Testis (tissue), 3 donors: ENCODE data around the gene BACE2. TPM values are rescaled to one million over a fixed set of nuclear protein-coding genes. Genes with fewer than 3 reads are reported as not detected.

ENCODE experiments used
- DNase-seq: peaks from one replicate; pipeline ENCODE4 v3.0.0-alpha.2; 2019
- H3K27ac ChIP-seq, 2 donors: fragments of 200-600 bp; sonication (generic); one replicate each; pipeline ENCODE4 v1.5.1; 2019
- H3K27me3 ChIP-seq: fragments of 200-600 bp; sonication (generic); one replicate; pipeline ENCODE4 v1.5.1; 2019
- H3K36me3 ChIP-seq: fragments of 200-600 bp; sonication (generic); one replicate; pipeline ENCODE4 v1.5.1; 2017; ENCODE audit warnings: low read depth; ENCODE audit errors: missing control alignments
- H3K4me1 ChIP-seq: fragments of 200-600 bp; sonication (generic); one replicate; pipeline ENCODE4 v1.5.1; 2019
- H3K4me3 ChIP-seq, 2 donors: fragments of 200-600 bp; sonication (generic); one replicate each; pipeline ENCODE4 v1.5.1; 2017 to 2019
- H3K9me3 ChIP-seq: fragments of 200-600 bp; sonication (generic); one replicate; pipeline ENCODE4 v1.5.1; 2017
- POLR2A ChIP-seq: fragments of 450-650 bp; IDR thresholded peaks from one replicate; pipeline ENCODE4 v1.6.1; 2017; ENCODE audit warnings: antibody characterized with exemption, mild to moderate bottlenecking, moderate library complexity
- WGBS, 2 donors: methylation state at CpG; one replicate each; pipeline ENCODE4 v1.1.5; 2018; 5-methylcytosine and 5-hydroxymethylcytosine counted together
- intact Hi-C: fragments of 100-400 bp; cut with DNase I; formaldehyde crosslinking; loops from one replicate; pipeline ENCODE4 v1.15.1; 2023; ENCODE audit warnings: low total_unique reads
- polyA plus RNA-seq: library from polyadenylated mRNA; stranded (reverse); fragments of 350-450 nt; fragmentation: Illumina TruSeq; extraction: RNeasy Lipid Tissue Mini Kit (QIAGEN cat#74804); gene quantifications from one replicate; pipeline ENCODE4 v1.2.3, GENCODE V29; 2014; ENCODE audit warnings: low read depth, low replicate concordance; ENCODE audit not compliant: insufficient read depth
- total RNA-seq, 2 donors: library from RNA; depleted of rRNA; stranded (reverse); fragments of >200 nt; gene quantifications; one replicate each; pipeline ENCODE4 v1.2.3, GENCODE V29; 2016
- TF ChIP-seq, protein P1 (sequence below), 3 experiments: fragments of 450-650 bp in 2 of 3; fragments of 200-600 bp in 1 of 3; sonication (generic) in 1 of 3; IDR thresholded peaks; one replicate each; pipeline ENCODE4 v1.5.1; 2016 to 2019; ENCODE audit warnings: antibody characterized with exemption in 3 of 3, mild to moderate bottlenecking in 2 of 3, moderate library complexity in 1 of 3

The BACE2 gene
- total and polyA plus RNA-seq, 3 donors from 2014 or later: 17.4 to 28.6 (median 21.8) TPM

DNA sequence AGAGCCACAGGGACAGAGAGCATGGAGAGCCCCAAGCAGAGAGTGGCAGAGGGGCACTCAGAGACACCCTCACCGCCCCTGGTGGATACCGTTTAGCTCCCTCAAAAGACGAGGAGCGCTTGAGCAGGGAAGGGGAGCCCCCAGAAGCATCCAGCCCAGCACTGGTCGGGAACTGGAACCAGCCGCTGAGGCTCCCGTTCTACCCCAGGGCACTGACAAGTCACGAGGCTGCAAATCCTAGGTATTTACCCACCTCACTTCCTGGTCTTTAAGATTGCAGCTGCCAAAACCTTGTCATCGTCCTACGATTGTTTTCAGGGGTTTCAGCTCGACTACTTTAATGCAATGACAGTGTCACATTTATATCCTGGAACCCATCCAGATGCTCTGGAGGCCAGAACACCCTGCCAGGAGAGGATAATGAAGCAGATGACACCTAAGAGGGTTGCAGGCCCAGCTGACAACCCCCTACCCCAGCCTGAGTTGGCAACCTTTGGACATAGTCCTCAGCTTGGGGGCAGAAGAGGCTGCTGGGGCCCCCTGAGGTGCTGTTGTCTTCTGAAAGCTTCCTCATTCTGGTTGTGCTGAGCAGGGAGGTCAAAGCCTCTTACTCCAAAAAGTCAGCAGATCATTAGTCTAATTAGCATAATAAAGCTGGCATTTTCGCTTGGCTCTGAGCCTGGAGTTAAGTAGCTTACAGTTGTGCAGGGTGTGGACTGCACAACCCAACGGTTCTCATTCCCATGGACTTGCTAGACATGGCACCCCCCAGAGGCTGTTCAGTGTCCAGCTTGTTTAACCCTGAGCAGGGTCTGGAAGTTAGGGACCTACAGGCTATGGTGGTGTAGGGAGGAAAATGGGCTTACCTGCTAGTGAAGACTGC is 20.6 kb upstream of the BACE2 start:
- Histone ChIP-seq H3K27ac (no peak overlapping the region), H3K9me3 (no peaks in the 10 kb centered on the region), H3K36me3 (no peaks in the 10 kb centered on the region), H3K27me3 (no peaks in the 10 kb centered on the region), H3K4me1 (peaks cover 3% of the 10 kb centered on the region), H3K4me3 (no peak overlapping the region)
- DNase-seq: no peak
- TF ChIP-seq, protein P1, sequence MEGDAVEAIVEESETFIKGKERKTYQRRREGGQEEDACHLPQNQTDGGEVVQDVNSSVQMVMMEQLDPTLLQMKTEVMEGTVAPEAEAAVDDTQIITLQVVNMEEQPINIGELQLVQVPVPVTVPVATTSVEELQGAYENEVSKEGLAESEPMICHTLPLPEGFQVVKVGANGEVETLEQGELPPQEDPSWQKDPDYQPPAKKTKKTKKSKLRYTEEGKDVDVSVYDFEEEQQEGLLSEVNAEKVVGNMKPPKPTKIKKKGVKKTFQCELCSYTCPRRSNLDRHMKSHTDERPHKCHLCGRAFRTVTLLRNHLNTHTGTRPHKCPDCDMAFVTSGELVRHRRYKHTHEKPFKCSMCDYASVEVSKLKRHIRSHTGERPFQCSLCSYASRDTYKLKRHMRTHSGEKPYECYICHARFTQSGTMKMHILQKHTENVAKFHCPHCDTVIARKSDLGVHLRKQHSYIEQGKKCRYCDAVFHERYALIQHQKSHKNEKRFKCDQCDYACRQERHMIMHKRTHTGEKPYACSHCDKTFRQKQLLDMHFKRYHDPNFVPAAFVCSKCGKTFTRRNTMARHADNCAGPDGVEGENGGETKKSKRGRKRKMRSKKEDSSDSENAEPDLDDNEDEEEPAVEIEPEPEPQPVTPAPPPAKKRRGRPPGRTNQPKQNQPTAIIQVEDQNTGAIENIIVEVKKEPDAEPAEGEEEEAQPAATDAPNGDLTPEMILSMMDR (IDR thresholded peaks at IDR 0.05): no peak
- no peak for TF ChIP-seq POLR2A
- WGBS, 2 donors: 81 to 84% methylated on average over 13 of the region's 13 CpGs
- intact Hi-C loops: no loop called here

- H3K27ac ChIP-seq: no peak overlapping the region
- H3K27me3 ChIP-seq: no peaks in the 10 kb centered on the region
- H3K4me3 ChIP-seq: no peak overlapping the region
- H3K9me3 ChIP-seq: no peaks in the 10 kb centered on the region
- WGBS, 2 donors: 81 to 90% methylated on average over 6 of the region's 6 CpGs
- TF ChIP-seq POLR2A: no peak
- TF ChIP-seq, protein P1 (IDR thresholded peaks at IDR 0.05): no peak
- intact Hi-C loops: no loop called here
- no peaks in the 10 kb centered on the region for H3K36me3 ChIP-seq
- DNase-seq: no peak
- no peaks in the 10 kb centered on the region for H3K4me1 ChIP-seq
Observed at GRCh38 chr21:41147979-41148355, 20.0 kb upstream of the BACE2 start.

GRCh38 chr21:41148798-41149197 is 19.2 kb upstream of the BACE2 start:
- Histone ChIP-seq H3K4me1 (no peaks in the 10 kb centered on the region), H3K27me3 (no peaks in the 10 kb centered on the region), H3K9me3 (no peaks in the 10 kb centered on the region), H3K36me3 (no peaks in the 10 kb centered on the region), H3K4me3 (no peak overlapping the region), H3K27ac (no peak overlapping the region)
- WGBS, 2 donors: 89 to 92% methylated on average over 11 of the region's 11 CpGs
- no peak for TF ChIP-seq POLR2A
- TF ChIP-seq, protein P1 (IDR thresholded peaks at IDR 0.05): no peak
- intact Hi-C loops: no loop called here
- no peak for DNase-seq

DNA sequence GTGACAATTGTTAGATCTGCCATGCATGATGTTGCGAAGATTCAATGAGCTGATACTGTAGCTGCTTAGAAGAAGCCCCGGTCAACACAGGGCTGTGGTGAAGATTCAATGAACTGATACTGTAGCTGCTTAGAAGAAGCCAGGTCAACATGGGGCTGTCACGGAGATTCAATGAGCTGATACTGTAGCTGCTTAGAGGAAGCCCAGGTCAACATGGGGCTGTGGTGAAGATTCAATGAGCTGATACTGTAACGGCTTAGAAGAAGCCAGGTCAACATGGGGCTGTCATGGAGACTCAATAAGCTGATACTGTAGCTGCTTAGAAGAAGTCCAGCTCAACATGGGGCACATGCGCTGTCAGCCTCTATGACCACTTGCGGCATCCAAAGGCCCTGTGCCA is 18.8 kb upstream of the BACE2 start:
- Histone ChIP-seq H3K27me3 (no peaks in the 10 kb centered on the region), H3K36me3 (no peaks in the 10 kb centered on the region), H3K27ac (no peak overlapping the region), H3K9me3 (no peaks in the 10 kb centered on the region), H3K4me1 (no peaks in the 10 kb centered on the region), H3K4me3 (no peak overlapping the region)
- DNase-seq: no peak
- intact Hi-C loops: no loop called here
- WGBS, 2 donors: 67 to 72% methylated on average over 6 of the region's 6 CpGs
- TF ChIP-seq POLR2A: no peak
- TF ChIP-seq, protein P1 (IDR thresholded peaks at IDR 0.05): no peak

DNA sequence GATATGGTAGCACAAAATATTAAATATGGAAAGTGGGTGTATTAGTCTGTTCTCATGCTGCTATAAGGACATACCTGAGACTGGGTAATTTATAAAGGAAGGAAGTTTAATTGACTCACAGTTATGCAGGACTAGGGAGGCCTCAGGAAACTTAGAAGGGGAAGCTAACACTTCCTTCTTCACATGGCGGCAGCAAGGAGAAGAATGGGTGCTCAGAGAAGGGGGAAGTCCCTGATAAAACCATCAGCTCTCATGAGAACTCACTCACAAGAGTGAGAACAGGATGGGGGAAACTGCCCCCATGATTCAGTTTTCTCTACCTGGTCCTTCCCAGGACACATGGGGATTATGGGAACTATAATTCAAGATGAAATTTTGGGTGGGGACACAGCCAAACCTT is 15.8 kb upstream of the BACE2 start:
- Histone ChIP-seq H3K4me1 (no peaks in the 10 kb centered on the region), H3K27ac (no peak overlapping the region), H3K36me3 (no peaks in the 10 kb centered on the region), H3K4me3 (no peak overlapping the region), H3K9me3 (no peaks in the 10 kb centered on the region), H3K27me3 (no peaks in the 10 kb centered on the region)
- no peak for DNase-seq
- TF ChIP-seq POLR2A: no peak
- intact Hi-C loops: loop anchor here (10.0 kb wide), 1 partner anchor 63 kb away; no protein-coding TSS in a partner anchor
- 89 to 93% methylated on average over 1 of the region's 1 CpG for WGBS, 2 donors
